IMR-90 (cell line): ENCODE measurements around the gene PMM2. TPM values are rescaled to one million over a fixed set of nuclear protein-coding genes. Genes with fewer than 3 reads are reported as not detected.

ENCODE experiments used
- ATAC-seq: fragments of 200-7000 bp; cut with Tn5 transposase; 2 replicates; pipeline ENCODE4 v1.9.1; 2020; ENCODE audit warnings: low read depth, mild to moderate bottlenecking, moderate library complexity
- BruUV-seq: library from RNA; stranded (reverse); fragments of 400-500 nt; replicated peaks from 2 replicates; lab custom pipeline; 2021; lab: Mats Ljungman, UMichigan
- CTCF ChIA-PET: fragments of 300-600 bp; formaldehyde crosslinking; extraction: SDS; loops from one replicate; lab custom pipeline; 2021; ENCODE audit warnings: antibody characterized with exemption; lab: Yijun Ruan, JAX
- POLR2A ChIA-PET: fragments of 300-600 bp; sonication (Branson Sonifier 250); formaldehyde crosslinking; loops from one replicate; lab custom pipeline; 2022; ENCODE audit warnings: antibody characterized with exemption; ENCODE audit not compliant: unreplicated experiment; lab: Charles Lee
- DNase-seq: peaks from one replicate; pipeline ENCODE4 v3.0.0; 2013
- H2AFZ ChIP-seq: replicated peaks from 2 replicates; pipeline ENCODE3; 2013; ENCODE audit warnings: low read length, mild to moderate bottlenecking; ENCODE audit not compliant: poor library complexity
- H2AK5ac ChIP-seq: 2 replicates; pipeline ENCODE4 v1.6.1; 2013; ENCODE audit warnings: low read depth, low read length, inconsistent platforms
- H2AK9ac ChIP-seq: replicated peaks from 2 replicates; pipeline ENCODE3; 2013; ENCODE audit warnings: mild to moderate bottlenecking, low read depth, low read length, moderate library complexity; ENCODE audit not compliant: poor library complexity
- H2BK120ac ChIP-seq: 2 replicates; pipeline ENCODE4 v1.6.1; 2013; ENCODE audit warnings: low read depth, low read length, inconsistent platforms
- H2BK15ac ChIP-seq: 3 replicates; pipeline ENCODE4 v1.6.1; 2013; ENCODE audit warnings: low read depth, low read length, inconsistent platforms
- H2BK20ac ChIP-seq: 2 replicates; pipeline ENCODE4 v1.6.1; 2013; ENCODE audit warnings: low read depth, mild to moderate bottlenecking, inconsistent platforms, low read length, moderate library complexity
- H2BK5ac ChIP-seq: 2 replicates; pipeline ENCODE4 v1.6.1; 2013; ENCODE audit warnings: mild to moderate bottlenecking, low read depth, low read length, inconsistent platforms; ENCODE audit not compliant: poor library complexity, severe bottlenecking
- H3K14ac ChIP-seq: replicated peaks from 2 replicates; pipeline ENCODE4 v1.6.1; 2013; ENCODE audit warnings: low read depth, low read length, inconsistent platforms
- H3K18ac ChIP-seq: 2 replicates; pipeline ENCODE4 v1.6.1; 2013; ENCODE audit warnings: low read depth, low read length, control low read depth
- H3K23ac ChIP-seq: 2 replicates; pipeline ENCODE4 v1.6.1; 2013; ENCODE audit warnings: low read depth, low read length, inconsistent platforms
- H3K27ac ChIP-seq: 2 replicates; pipeline ENCODE4 v1.5.1; 2013; ENCODE audit warnings: mild to moderate bottlenecking, control low read depth, low read length; ENCODE audit not compliant: insufficient read depth
- H3K27me3 ChIP-seq: 2 replicates; pipeline ENCODE4 v1.6.1; 2013; ENCODE audit warnings: low read length; ENCODE audit not compliant: control insufficient read depth, insufficient read depth
- H3K36me3 ChIP-seq: 2 replicates; pipeline ENCODE4 v1.6.1; 2013; ENCODE audit warnings: low read length, mixed read lengths; ENCODE audit not compliant: control insufficient read depth, insufficient read depth
- H3K4ac ChIP-seq: 2 replicates; pipeline ENCODE4 v1.6.1; 2013; ENCODE audit warnings: low read depth, low read length, inconsistent platforms
- H3K4me1 ChIP-seq: 2 replicates; pipeline ENCODE4 v1.6.1; 2013; ENCODE audit warnings: low read length, mixed read lengths; ENCODE audit not compliant: control insufficient read depth, insufficient read depth
- H3K4me2 ChIP-seq: 2 replicates; pipeline ENCODE4 v1.6.1; 2013; ENCODE audit warnings: low read depth, mild to moderate bottlenecking, control low read depth, low read length, moderate library complexity
- H3K4me3 ChIP-seq: 2 replicates; pipeline ENCODE4 v1.5.1; 2013; ENCODE audit warnings: low read depth, mild to moderate bottlenecking, control low read depth, low read length, moderate library complexity; ENCODE audit not compliant: insufficient read depth
- H3K56ac ChIP-seq: 2 replicates; pipeline ENCODE4 v1.6.1; 2013; ENCODE audit warnings: low read length, inconsistent platforms; ENCODE audit not compliant: insufficient read depth; ENCODE audit errors: extremely low read depth
- H3K79me1 ChIP-seq, 2 experiments: 2 replicates each; pipeline ENCODE4 v1.6.1; 2013; ENCODE audit warnings: low read length in 2 of 2, inconsistent platforms in 1 of 2, low read depth in 1 of 2
- H3K9ac ChIP-seq: 2 replicates; pipeline ENCODE4 v1.6.1; 2013; ENCODE audit warnings: low read depth, low read length, control low read depth
- H3K9me1 ChIP-seq: 2 replicates; pipeline ENCODE4 v1.6.1; 2013; ENCODE audit warnings: low read length, inconsistent platforms; ENCODE audit not compliant: insufficient read depth
- H3K9me3 ChIP-seq: 2 replicates; pipeline ENCODE4 v1.6.1; 2013; ENCODE audit warnings: low read length; ENCODE audit not compliant: control insufficient read depth, insufficient read depth
- H4K20me1 ChIP-seq: 2 replicates; pipeline ENCODE4 v1.6.1; 2013; ENCODE audit warnings: low read length, inconsistent platforms; ENCODE audit not compliant: insufficient read depth
- H4K5ac ChIP-seq: 2 replicates; pipeline ENCODE4 v1.6.1; 2013; ENCODE audit warnings: mild to moderate bottlenecking, low read depth, low read length, control low read depth
- H4K8ac ChIP-seq, 2 experiments: 2 replicates each; pipeline ENCODE4 v1.6.1; 2013; ENCODE audit warnings: low read depth in 2 of 2, low read length in 2 of 2, control low read depth in 1 of 2, inconsistent platforms in 1 of 2
- H4K91ac ChIP-seq: 2 replicates; pipeline ENCODE4 v1.6.1; 2013; ENCODE audit warnings: low read depth, low read length, inconsistent platforms; ENCODE audit not compliant: insufficient read depth
- RAD21 ChIP-seq: IDR thresholded peaks from 2 replicates; pipeline ENCODE4 v1.6.1; 2012; ENCODE audit warnings: low read length, improper control_type of control experiment
- WGBS, 2 experiments: methylation state at CpG; one replicate each; pipeline versions ENCODE4 v1.1.5 to v1.1.7; 2013; ENCODE audit warnings: missing lambda C conversion rate in 2 of 2; ENCODE audit not compliant: insufficient read length in 1 of 2; ENCODE audit errors: extremely low coverage in 2 of 2; 5-methylcytosine and 5-hydroxymethylcytosine counted together
- dilution Hi-C: fragments of 300-500 bp; cut with HindIII; formaldehyde crosslinking; loops from one replicate; pipeline ENCODE4 v1.14.3; 2018; ENCODE audit warnings: low sequenced_read_pairs; ENCODE audit not compliant: unreplicated experiment
- in situ Hi-C: fragments of 300-500 bp; cut with MboI; formaldehyde crosslinking; loops from 3 replicates; pipeline ENCODE4 v1.14.3; 2019; ENCODE audit warnings: low sequenced_read_pairs, inconsistent platforms, mixed read lengths
- intact Hi-C: fragments of 100-400 bp; cut with micrococcal nuclease; formaldehyde crosslinking; loops from 2 replicates; pipeline ENCODE4 v1.10.0; 2022
- polyA plus RNA-seq, 3 experiments: library from polyadenylated mRNA; depleted of rRNA; stranded (reverse); fragments of >200 nt; gene quantifications; 2 replicates each; pipeline ENCODE4 v1.2.3, GENCODE V29; 2012; ENCODE audit warnings: low replicate concordance in 1 of 3
- total RNA-seq: library from RNA; depleted of rRNA; stranded (reverse); fragments of >200 nt; gene quantifications from 2 replicates; pipeline ENCODE4 v1.2.3, GENCODE V29; 2012

PMM2 gene
- total and polyA plus RNA-seq, 2 of the 4 experiments (the other 2 are of a cell fraction) = 25.8 to 38.9 TPM

- H3K79me1 ChIP-seq = peaks cover 32 to 59% of the 10 kb centered on the region in 2 experiments
- H2AFZ ChIP-seq = no peak overlapping the region
- in situ Hi-C loops (no loop called here), intact Hi-C loops (no loop called here), dilution Hi-C loops (no loop called here)
- no peak overlapping the region for H2AK5ac ChIP-seq
- H2BK120ac ChIP-seq = no peak overlapping the region
- CTCF ChIA-PET = interaction anchor here (0.6 kb wide), 1 partner anchor 14 kb away, joined by 3 read pairs; no protein-coding TSS in a partner anchor
- BruUV-seq = no TSS peak
- no peak for TF ChIP-seq RAD21
- H2BK15ac ChIP-seq = no peak overlapping the region
- H3K9ac ChIP-seq = no peak overlapping the region
- H4K8ac ChIP-seq = no peak overlapping the region; a peak in 1 of 4 replicates
- H3K4me3 ChIP-seq = no peak overlapping the region
- no peak overlapping the region for H3K14ac ChIP-seq
- no peak overlapping the region for H3K56ac ChIP-seq
- H3K4me1 ChIP-seq = no peaks in the 10 kb centered on the region
- ATAC-seq (no peak), DNase-seq (no peak)
- H2BK5ac ChIP-seq = no peak overlapping the region
- H3K4ac ChIP-seq = no peak overlapping the region
- peaks cover 40% of the 10 kb centered on the region for H3K36me3 ChIP-seq
- H2BK20ac ChIP-seq = no peak overlapping the region
- no peaks in the 10 kb centered on the region for H3K9me3 ChIP-seq
- POLR2A ChIA-PET = no interaction called here
- H3K27ac ChIP-seq = no peak overlapping the region
- 100% methylated on average over 1 of the region's 9 CpGs; no CpG with 5 or more reads in 1 of the 2 experiments for WGBS, 2 experiments
- H3K18ac ChIP-seq = no peak overlapping the region
- H4K91ac ChIP-seq = no peak overlapping the region
- peaks cover 32% of the 10 kb centered on the region for H4K20me1 ChIP-seq
- no peak overlapping the region for H4K5ac ChIP-seq
- no peak overlapping the region for H3K4me2 ChIP-seq
- peaks cover 12% of the 10 kb centered on the region for H3K9me1 ChIP-seq
- no peak overlapping the region for H2AK9ac ChIP-seq
- H3K23ac ChIP-seq = no peak overlapping the region
- no peaks in the 10 kb centered on the region for H3K27me3 ChIP-seq
These were observed 33.8 kb downstream of the PMM2 start for GRCh38 chr16:8831450-8831849.
